Measurements from ENCODE around the gene CCDC97. TPM values are rescaled to one million over a fixed set of nuclear protein-coding genes. Genes with fewer than 3 reads are reported as not detected.
"Not testable (repeated sequence)": the region's sequence is repeated elsewhere in the genome, so short reads cannot be mapped to it uniquely, and the experiment has no call there.

The CCDC97 gene
- total RNA-seq, 1 experiment from 2014 or later, result 25.5 TPM

GRCh38 chr19:41366089-41366488 is 56.1 kb downstream of the CCDC97 start:
- CTCF ChIA-PET, result no interaction called here
- no peaks in the 10 kb centered on the region for H3K9me3 ChIP-seq (ENCODE audit: control insufficient read depth, insufficient read depth, low read depth, low read length)
- ATAC-seq, result no peak
- H3K36me3 ChIP-seq (ENCODE audit: control insufficient read depth, insufficient read depth, low read length), result no peaks in the 10 kb centered on the region
- peaks cover 3% of the 10 kb centered on the region for H3K4me1 ChIP-seq (ENCODE audit: control insufficient read depth, insufficient read depth, low read length)
- in situ Hi-C loops (cut with HindIII; ENCODE audit: low pct_unique_long_range_greater_than_20kb, low sequenced_read_pairs), result no loop called here
- intact Hi-C loops (cut with micrococcal nuclease; ENCODE audit: unreplicated experiment), result no loop called here
- TF ChIP-seq CTCF (IDR thresholded peaks at IDR 0.05), result no peak
- POLR2A ChIA-PET, result interaction anchor here (0.7 kb wide), 1 partner anchor 57 kb away, joined by 16 read pairs; no protein-coding TSS in a partner anchor
- no peaks in the 10 kb centered on the region for H3K27me3 ChIP-seq (ENCODE audit: control insufficient read depth, insufficient read depth, low read length)
- no peak overlapping the region for H3K4me3 ChIP-seq (ENCODE audit: low read depth in 2 of 2, low read length in 2 of 2)
- no TSS peak for BruUV-seq (replicated peaks)
- no peak overlapping the region for H3K27ac ChIP-seq (ENCODE audit: low read length)
- no peak for DNase-seq (ENCODE audit: low read depth, low spot score)

GRCh38 chr19:41367848-41368301 is 57.9 kb downstream of the CCDC97 start:
- peaks cover 3% of the 10 kb centered on the region for H3K4me1 ChIP-seq (ENCODE audit: control insufficient read depth, insufficient read depth, low read length)
- ChIA-PET POLR2A (no interaction called here), CTCF (no interaction called here)
- no TSS peak for BruUV-seq (replicated peaks)
- H3K4me3 ChIP-seq (ENCODE audit: low read depth in 2 of 2, low read length in 2 of 2), result no peak overlapping the region
- H3K27ac ChIP-seq (ENCODE audit: low read length), result no peak overlapping the region
- no peak for ATAC-seq
- in situ Hi-C loops (cut with HindIII; ENCODE audit: low pct_unique_long_range_greater_than_20kb, low sequenced_read_pairs), result no loop called here
- TF ChIP-seq TCF7L2 (IDR thresholded peaks at IDR 0.05; ENCODE audit: low read depth, low read length), result no peak
- DNase-seq (ENCODE audit: low read depth, low spot score), result no peak
- intact Hi-C loops (cut with micrococcal nuclease; ENCODE audit: unreplicated experiment), result no loop called here
- H3K9me3 ChIP-seq (ENCODE audit: control insufficient read depth, insufficient read depth, low read depth, low read length), result no peaks in the 10 kb centered on the region
- H3K27me3 ChIP-seq (ENCODE audit: control insufficient read depth, insufficient read depth, low read length), result no peaks in the 10 kb centered on the region
- no peaks in the 10 kb centered on the region for H3K36me3 ChIP-seq (ENCODE audit: control insufficient read depth, insufficient read depth, low read length)

GRCh38 chr19:41369769-41370168 is 59.8 kb downstream of the CCDC97 start:
- in situ Hi-C loops (cut with HindIII; ENCODE audit: low pct_unique_long_range_greater_than_20kb, low sequenced_read_pairs), result no loop called here
- intact Hi-C loops (cut with micrococcal nuclease; ENCODE audit: unreplicated experiment), result no loop called here
- Histone ChIP-seq H3K27me3 (ENCODE audit: control insufficient read depth, insufficient read depth, low read length) (no peaks in the 10 kb centered on the region), H3K27ac (ENCODE audit: low read length) (no peak overlapping the region), H3K9me3 (ENCODE audit: control insufficient read depth, insufficient read depth, low read depth, low read length) (no peaks in the 10 kb centered on the region), H3K36me3 (ENCODE audit: control insufficient read depth, insufficient read depth, low read length) (no peaks in the 10 kb centered on the region), H3K4me1 (ENCODE audit: control insufficient read depth, insufficient read depth, low read length) (peaks cover 4% of the 10 kb centered on the region; the same call in 1 of the 2 replicates), H3K4me3 (ENCODE audit: low read depth in 2 of 2, low read length in 2 of 2) (no peak overlapping the region)
- POLR2A ChIA-PET, result no interaction called here
- TF ChIP-seq SIN3A (IDR thresholded peaks at IDR 0.05; ENCODE audit: borderline replicate concordance, insufficient read depth, low read depth, low read length) (no peak), REST (IDR thresholded peaks at IDR 0.05; ENCODE audit: insufficient read depth in 1 of 2, low read depth in 2 of 2, low read length in 1 of 2) (no peak), POLR2AphosphoS5 (IDR thresholded peaks at IDR 0.05; ENCODE audit: low read depth, low read length) (no peak), CTCF (IDR thresholded peaks at IDR 0.05) (no peak), TCF7L2 (IDR thresholded peaks at IDR 0.05; ENCODE audit: low read depth, low read length) (no peak)
- no TSS peak for BruUV-seq (replicated peaks)
- ATAC-seq, result no peak
- no peak for DNase-seq (ENCODE audit: low read depth, low spot score)
- CTCF ChIA-PET, result no interaction called here

GRCh38 chr19:41371119-41371518 is 61.1 kb downstream of the CCDC97 start:
- BruUV-seq (replicated peaks); H3K4me1 ChIP-seq (ENCODE audit: control insufficient read depth, insufficient read depth, low read length); H3K9me3 ChIP-seq (ENCODE audit: control insufficient read depth, insufficient read depth, low read depth, low read length); in situ Hi-C loops (cut with HindIII; ENCODE audit: low pct_unique_long_range_greater_than_20kb, low sequenced_read_pairs); H3K27ac ChIP-seq (ENCODE audit: low read length); CTCF ChIA-PET; H3K27me3 ChIP-seq (ENCODE audit: control insufficient read depth, insufficient read depth, low read length); H3K36me3 ChIP-seq (ENCODE audit: control insufficient read depth, insufficient read depth, low read length); intact Hi-C loops (cut with micrococcal nuclease; ENCODE audit: unreplicated experiment); H3K4me3 ChIP-seq (ENCODE audit: low read depth in 2 of 2, low read length in 2 of 2); DNase-seq (ENCODE audit: low read depth, low spot score); ATAC-seq: not testable (repeated sequence)
- POLR2A ChIA-PET, result interaction anchor here (0.7 kb wide), 1 partner anchor 15 kb away, joined by 6 read pairs; no protein-coding TSS in a partner anchor
